Kidney (tissue), 14 donors: Measurements from ENCODE around the gene ITM2C. TPM values are rescaled to one million over a fixed set of nuclear protein-coding genes. Genes with fewer than 3 reads are reported as not detected.

Source experiments
- DNase-seq, 5 donors: peaks; one replicate each; pipeline ENCODE4 v3.0.0-alpha.2; 2013 to 2020
- FAIRE-seq: peaks from 2 replicates; lab custom pipeline; 2012; peaks lifted over from hg19 to GRCh38; lab: Jason Lieb, UNC
- H3K27ac ChIP-seq, 2 donors: one replicate each; pipeline ENCODE4 v1.7.0; 2013; ENCODE audit warnings: low read depth in 2 of 2, low read length in 2 of 2, inconsistent platforms in 1 of 2
- H3K27me3 ChIP-seq: one replicate; pipeline ENCODE4 v1.7.1; 2013; ENCODE audit warnings: low read length, inconsistent platforms; ENCODE audit not compliant: control insufficient read depth, insufficient read depth
- H3K36me3 ChIP-seq, 3 donors: one replicate each; pipeline versions ENCODE4 v1.7.0 to v1.7.1; 2013; ENCODE audit warnings: low read length in 3 of 3, control low read depth in 1 of 3, inconsistent platforms in 1 of 3; ENCODE audit not compliant: insufficient read depth in 3 of 3, control insufficient read depth in 2 of 3
- H3K4me1 ChIP-seq, 3 donors: one replicate each; pipeline versions ENCODE4 v1.7.0 to v1.7.1; 2013; ENCODE audit warnings: low read length in 3 of 3, inconsistent platforms in 1 of 3, low read depth in 1 of 3; ENCODE audit not compliant: control insufficient read depth in 2 of 3, insufficient read depth in 2 of 3
- H3K4me3 ChIP-seq, 3 donors: one replicate each; pipeline versions ENCODE4 v1.7.0 to v1.8.1; 2013; ENCODE audit warnings: low read length in 3 of 3, control low read depth in 1 of 3, inconsistent platforms in 1 of 3
- H3K9ac ChIP-seq, 3 donors: one replicate each; pipeline versions ENCODE4 v1.7.0 to v1.7.1; 2013; ENCODE audit warnings: low read length in 3 of 3, control low read depth in 1 of 3, inconsistent platforms in 1 of 3
- H3K9me3 ChIP-seq, 3 donors: one replicate each; pipeline versions ENCODE4 v1.7.0 to v1.7.1; 2013; ENCODE audit warnings: low read length in 3 of 3, control low read depth in 1 of 3, inconsistent platforms in 1 of 3; ENCODE audit not compliant: control insufficient read depth in 2 of 3, insufficient read depth in 1 of 3
- intact Hi-C: fragments of 100-400 bp; cut with DNase I; formaldehyde crosslinking; loops from one replicate; pipeline ENCODE4 v1.11.1; 2022
- polyA plus RNA-seq: library from polyadenylated mRNA; stranded (reverse); fragments of 350-450 nt; fragmentation: Illumina TruSeq; extraction: RNeasy Lipid Tissue Mini Kit (QIAGEN cat#74804); gene quantifications from one replicate; pipeline ENCODE4 v1.2.3, GENCODE V29; 2014; ENCODE audit warnings: low read depth, low replicate concordance; ENCODE audit not compliant: insufficient read depth
- total RNA-seq: library from RNA; stranded (reverse); fragmentation: NEBNext Ultra II Directional; extraction: Animal tissue kit (Norgen Biotek cat#: 25700); gene quantifications from one replicate; pipeline ENCODE4 v1.2.1, GENCODE V29; 2021
- TF ChIP-seq, protein P1 (sequence below): IDR thresholded peaks from 3 replicates; pipeline ENCODE4 v1.5.1; 2012; ENCODE audit warnings: mild to moderate bottlenecking, moderate library complexity, borderline replicate concordance; ENCODE audit not compliant: insufficient read depth; ENCODE audit errors: extremely low read depth
- donor health status: control.
- donor health status: control.
- donor health status: control.
- donor health status: control.
- donor health status: control.
- donor health status: DM: yes; HTN: yes; CAD: no.
- donor health status: Normal renal cell carcinoma (clear cell type).

The ITM2C gene
- total and polyA plus RNA-seq, 2 donors from 2014 or later = 308 to 1,131 TPM

DNA sequence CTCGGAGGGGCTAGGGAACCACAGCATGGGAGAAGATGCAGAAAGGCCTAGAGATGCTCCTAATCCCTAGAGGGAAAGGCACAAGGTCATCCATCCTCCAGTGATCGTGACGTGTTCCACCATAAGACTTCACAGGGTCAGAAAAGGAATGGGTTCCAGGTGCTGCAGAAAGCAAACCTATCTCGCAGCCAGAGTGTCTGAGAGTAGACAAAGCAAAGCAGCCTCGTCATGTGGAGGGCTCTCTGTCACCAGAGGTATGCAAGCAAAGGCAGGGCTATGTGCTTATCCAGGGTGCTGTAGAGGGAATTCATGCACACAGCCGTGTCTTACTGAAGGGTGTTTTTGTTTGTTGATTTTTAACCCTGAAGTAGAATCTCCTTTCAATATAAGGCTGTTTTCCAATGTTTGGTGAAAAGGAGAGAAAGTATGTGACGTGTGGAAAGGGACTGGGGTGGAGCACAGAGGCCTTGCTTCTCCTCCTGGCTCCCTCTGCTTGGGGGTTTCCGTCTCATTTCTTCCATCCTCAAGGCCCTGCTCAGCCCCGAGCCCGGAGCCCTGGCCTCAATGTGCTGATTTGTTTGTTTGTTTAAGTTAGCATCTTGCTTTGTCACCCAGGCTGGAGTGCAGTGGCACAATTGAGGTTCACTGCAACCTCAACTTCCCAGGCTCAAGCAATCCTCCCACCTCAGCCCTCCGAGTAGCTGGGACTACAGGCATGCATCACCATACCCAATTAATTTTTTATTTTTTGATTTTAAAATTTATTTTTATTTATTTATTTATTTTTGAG lies 57.3 kb downstream of the ITM2C start:
- no peaks in the 10 kb centered on the region for H3K36me3 ChIP-seq
- H3K27me3 ChIP-seq = no peaks in the 10 kb centered on the region
- DNase-seq = peak in 1 of 5 donors; percentile 22
- no peaks in the 10 kb centered on the region for H3K4me1 ChIP-seq
- intact Hi-C loops = no loop called here
- H3K27ac ChIP-seq = no peak overlapping the region
- TF ChIP-seq, protein P1, sequence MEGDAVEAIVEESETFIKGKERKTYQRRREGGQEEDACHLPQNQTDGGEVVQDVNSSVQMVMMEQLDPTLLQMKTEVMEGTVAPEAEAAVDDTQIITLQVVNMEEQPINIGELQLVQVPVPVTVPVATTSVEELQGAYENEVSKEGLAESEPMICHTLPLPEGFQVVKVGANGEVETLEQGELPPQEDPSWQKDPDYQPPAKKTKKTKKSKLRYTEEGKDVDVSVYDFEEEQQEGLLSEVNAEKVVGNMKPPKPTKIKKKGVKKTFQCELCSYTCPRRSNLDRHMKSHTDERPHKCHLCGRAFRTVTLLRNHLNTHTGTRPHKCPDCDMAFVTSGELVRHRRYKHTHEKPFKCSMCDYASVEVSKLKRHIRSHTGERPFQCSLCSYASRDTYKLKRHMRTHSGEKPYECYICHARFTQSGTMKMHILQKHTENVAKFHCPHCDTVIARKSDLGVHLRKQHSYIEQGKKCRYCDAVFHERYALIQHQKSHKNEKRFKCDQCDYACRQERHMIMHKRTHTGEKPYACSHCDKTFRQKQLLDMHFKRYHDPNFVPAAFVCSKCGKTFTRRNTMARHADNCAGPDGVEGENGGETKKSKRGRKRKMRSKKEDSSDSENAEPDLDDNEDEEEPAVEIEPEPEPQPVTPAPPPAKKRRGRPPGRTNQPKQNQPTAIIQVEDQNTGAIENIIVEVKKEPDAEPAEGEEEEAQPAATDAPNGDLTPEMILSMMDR = no peak
- no peak overlapping the region for H3K9ac ChIP-seq
- FAIRE-seq = no peak
- no peaks in the 10 kb centered on the region for H3K9me3 ChIP-seq
- H3K4me3 ChIP-seq = no peak overlapping the region

DNA sequence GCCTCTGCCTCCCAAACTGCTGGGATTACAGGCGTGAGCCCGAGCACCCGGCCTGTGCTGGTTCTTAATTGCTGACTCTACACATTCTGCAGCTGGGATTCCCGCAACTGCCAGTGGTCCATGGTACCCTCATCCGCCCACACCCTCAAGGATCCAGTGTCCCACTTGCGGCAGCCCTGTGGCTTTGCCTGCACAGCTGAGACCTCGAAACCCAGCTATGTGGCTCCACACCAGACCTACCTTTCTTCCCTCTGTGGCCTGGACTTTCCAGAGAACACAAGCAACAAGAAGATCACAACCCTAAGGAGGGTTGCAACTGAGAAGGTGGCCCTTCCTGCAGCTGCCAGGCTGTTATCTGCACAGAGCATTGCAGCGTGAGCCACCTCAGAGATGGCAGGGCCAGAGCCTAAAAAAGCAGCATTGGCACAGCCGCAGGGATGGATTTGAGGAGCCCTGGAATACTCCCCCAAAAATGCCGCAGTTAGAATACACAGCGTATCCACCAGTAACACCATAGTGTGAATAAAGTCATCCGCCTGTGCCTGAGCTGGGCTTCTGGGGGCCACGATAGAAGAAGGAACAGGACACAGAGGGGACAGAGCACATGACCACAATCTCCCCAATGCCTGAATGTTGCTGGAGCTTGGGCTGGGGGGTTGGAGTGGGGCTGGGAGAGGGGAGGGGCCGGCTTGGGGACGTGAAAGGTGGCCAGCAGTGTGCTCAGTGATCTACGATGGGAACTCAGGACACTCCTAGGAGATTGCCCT lies 58.4 kb downstream of the ITM2C start:
- no peak overlapping the region for H3K9ac ChIP-seq
- FAIRE-seq (no peak), DNase-seq (peak in 1 of 5 donors; percentile 24)
- H3K27ac ChIP-seq = no peak overlapping the region
- TF ChIP-seq, protein P1 = no peak
- no peaks in the 10 kb centered on the region for H3K9me3 ChIP-seq
- no peak overlapping the region for H3K4me3 ChIP-seq
- no peaks in the 10 kb centered on the region for H3K4me1 ChIP-seq
- intact Hi-C loops = no loop called here
- H3K27me3 ChIP-seq = no peaks in the 10 kb centered on the region
- H3K36me3 ChIP-seq = no peaks in the 10 kb centered on the region

DNA sequence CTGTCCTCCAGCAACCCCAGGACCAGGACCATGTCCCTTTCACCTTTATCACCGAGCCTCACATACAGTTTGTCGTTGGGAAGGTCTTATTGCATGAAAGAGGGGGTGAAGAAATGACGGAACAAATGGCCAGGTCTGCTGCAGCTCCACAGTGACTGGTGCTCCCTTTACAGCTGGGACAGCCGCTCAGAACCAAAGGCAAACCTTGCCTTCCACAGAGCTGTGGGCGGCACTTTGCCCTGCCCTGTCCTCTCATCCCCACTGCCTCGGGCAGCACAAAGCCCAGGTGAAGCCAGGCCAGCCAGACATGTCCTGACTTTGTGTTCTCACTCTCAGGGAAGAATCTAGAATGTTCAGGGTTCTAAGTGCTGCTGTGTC lies 59.3 kb downstream of the ITM2C start:
- intact Hi-C loops = no loop called here
- H3K27ac ChIP-seq = no peak overlapping the region
- no peak overlapping the region for H3K9ac ChIP-seq
- no peaks in the 10 kb centered on the region for H3K4me1 ChIP-seq
- TF ChIP-seq, protein P1 = no peak
- FAIRE-seq = no peak
- H3K36me3 ChIP-seq = no peaks in the 10 kb centered on the region
- H3K9me3 ChIP-seq = no peaks in the 10 kb centered on the region
- peak in 1 of 5 donors; percentile 17 for DNase-seq
- no peak overlapping the region for H3K4me3 ChIP-seq
- no peaks in the 10 kb centered on the region for H3K27me3 ChIP-seq
